Measurements from ENCODE around the gene IL11.

IL11 gene

GRCh38 chr19:55390461-55390880, 20.2 kb upstream of the IL11 start:
- no peak for DNase-seq

- DNase-seq = no peak
Observed at GRCh38 chr19:55389386-55390317, 19.4 kb upstream of the IL11 start.

- no peak for DNase-seq
Observed at GRCh38 chr19:55387736-55388497, 17.7 kb upstream of the IL11 start.

GRCh38 chr19:55386493-55386971, 16.3 kb upstream of the IL11 start:
- no peak for DNase-seq

- peak; percentile 97 for DNase-seq
Observed at GRCh38 chr19:55385724-55386492, 15.6 kb upstream of the IL11 start, which contains the start of gene RPL28. TSS of gene RPL28 (plus strand) at chr19:55385932. CDS start at chr19:55386358, 426 bp downstream.

GRCh38 chr19:55384920-55385723, 14.9 kb upstream of the IL11 start:
- DNase-seq = peak; percentile 96

GRCh38 chr19:55384131-55384919, 14.1 kb upstream of the IL11 start, which contains the start of gene TMEM238:
TSS of gene TMEM238 (minus strand) at chr19:55384292. CDS start at chr19:55384259, 33 bp downstream.
- DNase-seq = peak; percentile 60

- peak; percentile 67 for DNase-seq
Observed at GRCh38 chr19:55383279-55384130, 13.2 kb upstream of the IL11 start.

GRCh38 chr19:55382522-55383054, 12.3 kb upstream of the IL11 start:
- DNase-seq = no peak

- DNase-seq = no peak
Observed at GRCh38 chr19:55382013-55382412, 11.8 kb upstream of the IL11 start.

- no peak for DNase-seq
Observed at GRCh38 chr19:55379174-55379573, 8.9 kb upstream of the IL11 start.

GRCh38 chr19:55377356-55378131, 7.3 kb upstream of the IL11 start:
- no peak for DNase-seq

GRCh38 chr19:55376241-55376933, 6.1 kb upstream of the IL11 start, which contains the start of gene TMEM190:
TSS of gene TMEM190 (plus strand) at chr19:55376826. CDS start at chr19:55376854, 28 bp downstream.
- no peak for DNase-seq

GRCh38 chr19:55373993-55374757, 3.9 kb upstream of the IL11 start:
- no peak for DNase-seq

- DNase-seq = no peak
Observed at GRCh38 chr19:55373306-55373992, 3.2 kb upstream of the IL11 start.

- no peak for DNase-seq
Observed at GRCh38 chr19:55372316-55373081, 2.2 kb upstream of the IL11 start.
